Erythroblast (primary cell): ENCODE measurements around the gene TALDO1.

ENCODE experiments used
- GATA1 ChIP-seq: IDR thresholded peaks from 2 replicates; pipeline ENCODE4 v1.6.1; 2011; ENCODE audit warnings: low read depth, mild to moderate bottlenecking, control low read depth, low read length, moderate library complexity
- POLR2A ChIP-seq: IDR thresholded peaks from 2 replicates; pipeline ENCODE4 v1.6.1; 2011; ENCODE audit warnings: mild to moderate bottlenecking, low read length

DNA sequence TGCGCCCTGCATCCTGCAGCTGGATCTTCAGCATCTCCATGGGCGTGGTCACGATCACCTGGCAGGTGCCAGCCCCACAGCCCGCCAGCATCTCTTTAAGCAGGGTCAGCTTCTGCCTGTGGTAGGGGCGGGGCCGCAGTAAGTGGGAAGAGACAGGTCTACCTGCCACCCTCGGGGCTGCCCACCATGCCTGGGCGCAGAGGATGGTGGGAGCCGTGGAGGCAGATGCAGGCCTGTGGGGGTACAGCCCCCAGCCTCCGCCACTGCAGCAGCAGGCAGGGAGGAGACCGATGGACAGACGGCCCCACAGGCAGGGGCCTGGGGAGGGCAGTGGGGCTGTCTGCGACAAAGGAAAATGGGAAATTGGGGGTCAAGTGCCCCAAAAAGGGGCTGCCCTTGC, 45.6 kb downstream of the TALDO1 start:
- TF ChIP-seq POLR2A (no peak), GATA1 (no peak)
